Suprapubic skin (tissue), 4 donors: ENCODE results near the gene EIF2S1. TPM values are rescaled to one million over a fixed set of nuclear protein-coding genes. Genes with fewer than 3 reads are reported as not detected.
A peak's percentile ranks its signal among the peaks of the same experiment; 100 is the strongest.
"Not testable (repeated sequence)": the region's sequence is repeated elsewhere in the genome, so short reads cannot be mapped to it uniquely, and the experiment has no call there.

Experiments
- DNase-seq, 2 donors: peaks; one replicate each; pipeline ENCODE4 v3.0.0-alpha.2; 2019; ENCODE audit warnings: low spot score in 2 of 2
- H3K27ac ChIP-seq: fragments of 200-600 bp; sonication (generic); one replicate; pipeline ENCODE4 v1.5.1; 2019
- H3K27me3 ChIP-seq: fragments of 200-600 bp; sonication (generic); one replicate; pipeline ENCODE4 v1.5.1; 2019
- H3K36me3 ChIP-seq: fragments of 200-600 bp; sonication (generic); one replicate; pipeline ENCODE4 v1.5.1; 2019
- H3K4me1 ChIP-seq: fragments of 200-600 bp; sonication (generic); one replicate; pipeline ENCODE4 v1.5.1; 2019
- H3K4me3 ChIP-seq: fragments of 200-600 bp; sonication (generic); one replicate; pipeline ENCODE4 v1.5.1; 2019; ENCODE audit warnings: mild to moderate bottlenecking
- H3K9me3 ChIP-seq: fragments of 200-600 bp; sonication (generic); one replicate; pipeline ENCODE4 v1.5.1; 2019
- EP300 ChIP-seq: sonication (generic); formaldehyde crosslinking; IDR thresholded peaks from one replicate; pipeline ENCODE4 v1.6.1; 2017; ENCODE audit warnings: antibody characterized with exemption
- POLR2A ChIP-seq, 2 donors: fragments of 450-650 bp; IDR thresholded peaks; one replicate each; pipeline ENCODE4 v1.6.1; 2017; ENCODE audit warnings: antibody characterized with exemption in 2 of 2, mild to moderate bottlenecking in 2 of 2, moderate library complexity in 2 of 2
- POLR2AphosphoS5 ChIP-seq, 3 donors: sonication (generic); formaldehyde crosslinking; IDR thresholded peaks; one replicate each; pipeline ENCODE4 v1.6.1; 2017; ENCODE audit warnings: antibody characterized with exemption in 3 of 3
- WGBS: methylation state at CpG from one replicate; pipeline ENCODE4 v1.1.5; 2018; 5-methylcytosine and 5-hydroxymethylcytosine counted together
- total RNA-seq, 4 donors: library from RNA; depleted of rRNA; stranded (reverse); fragments of >200 nt; gene quantifications; one replicate each; pipeline ENCODE4 v1.1.0, GENCODE V29; 2016
- TF ChIP-seq, protein P1 (sequence below), 2 donors: fragments of 200-600 bp in 1 of 2; fragments of 450-650 bp in 1 of 2; sonication (generic) in 1 of 2; IDR thresholded peaks; one replicate each; pipeline ENCODE4 v1.5.1; 2016 to 2019; ENCODE audit warnings: antibody characterized with exemption in 2 of 2, mild to moderate bottlenecking in 1 of 2, moderate library complexity in 1 of 2

The EIF2S1 gene
- total RNA-seq: 10 to 100 TPM; 54.1 to 89.9 (median 60.1) TPM

- peak; percentile 99 for DNase-seq
- no peaks in the 10 kb centered on the region for H3K27me3 ChIP-seq
- peaks cover 67% of the 10 kb centered on the region for H3K4me1 ChIP-seq
- H3K4me3 ChIP-seq: peak within 1 kb of the TSS; percentile 91
- H3K9me3 ChIP-seq: no peaks in the 10 kb centered on the region
- under 1% methylated on average over 40 of the region's 47 CpGs for WGBS
- peak within 1 kb of the TSS; percentile 94 for H3K27ac ChIP-seq
- TF ChIP-seq POLR2A (IDR thresholded peaks at IDR 0.05) (peak; percentile 56 to 74), POLR2AphosphoS5 (IDR thresholded peaks at IDR 0.05) (peak; percentile 6 to 71 (median 50)), EP300 (no peak)
- TF ChIP-seq, protein P1, sequence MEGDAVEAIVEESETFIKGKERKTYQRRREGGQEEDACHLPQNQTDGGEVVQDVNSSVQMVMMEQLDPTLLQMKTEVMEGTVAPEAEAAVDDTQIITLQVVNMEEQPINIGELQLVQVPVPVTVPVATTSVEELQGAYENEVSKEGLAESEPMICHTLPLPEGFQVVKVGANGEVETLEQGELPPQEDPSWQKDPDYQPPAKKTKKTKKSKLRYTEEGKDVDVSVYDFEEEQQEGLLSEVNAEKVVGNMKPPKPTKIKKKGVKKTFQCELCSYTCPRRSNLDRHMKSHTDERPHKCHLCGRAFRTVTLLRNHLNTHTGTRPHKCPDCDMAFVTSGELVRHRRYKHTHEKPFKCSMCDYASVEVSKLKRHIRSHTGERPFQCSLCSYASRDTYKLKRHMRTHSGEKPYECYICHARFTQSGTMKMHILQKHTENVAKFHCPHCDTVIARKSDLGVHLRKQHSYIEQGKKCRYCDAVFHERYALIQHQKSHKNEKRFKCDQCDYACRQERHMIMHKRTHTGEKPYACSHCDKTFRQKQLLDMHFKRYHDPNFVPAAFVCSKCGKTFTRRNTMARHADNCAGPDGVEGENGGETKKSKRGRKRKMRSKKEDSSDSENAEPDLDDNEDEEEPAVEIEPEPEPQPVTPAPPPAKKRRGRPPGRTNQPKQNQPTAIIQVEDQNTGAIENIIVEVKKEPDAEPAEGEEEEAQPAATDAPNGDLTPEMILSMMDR (IDR thresholded peaks at IDR 0.05): peak; percentile 86 to 97
- H3K36me3 ChIP-seq: peaks cover 6% of the 10 kb centered on the region
Measured at GRCh38 chr14:67359775-67360469, at the start of gene EIF2S1, which contains the start of gene ATP6V1D. EIF2S1 (plus strand) TSS chr14:67360328; CDS start chr14:67364768, 4,440 bp downstream. ATP6V1D (minus strand) TSS chr14:67359804; CDS start chr14:67359698, 106 bp downstream.

DNA sequence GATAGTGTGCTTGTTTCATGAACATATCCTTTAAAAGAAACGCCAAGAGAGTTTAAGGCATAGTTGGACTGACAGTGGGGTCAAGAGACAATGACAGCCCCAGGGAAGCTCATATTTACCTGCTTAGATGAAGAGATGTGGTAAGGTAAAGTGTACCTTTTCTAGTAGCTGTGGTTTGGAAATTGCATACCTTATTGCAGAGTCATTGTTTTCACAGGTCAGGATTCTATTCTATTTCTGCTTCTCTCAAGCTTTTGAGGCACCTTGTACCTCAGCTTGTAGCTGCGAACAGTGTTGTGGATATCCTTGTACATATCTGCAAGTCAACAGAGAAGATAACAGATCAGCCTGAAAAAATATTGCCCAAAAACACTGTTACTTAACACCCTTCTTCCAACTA is 48.3 kb upstream of the EIF2S1 start:
- no peak for DNase-seq
- H3K36me3 ChIP-seq: peaks cover 41% of the 10 kb centered on the region
- WGBS: 94% methylated on average over 2 of the region's 2 CpGs
- H3K4me3 ChIP-seq: no peak overlapping the region
- no peaks in the 10 kb centered on the region for H3K9me3 ChIP-seq
- TF ChIP-seq POLR2AphosphoS5 (IDR thresholded peaks at IDR 0.05) (no peak), EP300 (no peak), POLR2A (IDR thresholded peaks at IDR 0.05) (no peak)
- TF ChIP-seq, protein P1 (IDR thresholded peaks at IDR 0.05): no peak
- H3K27ac ChIP-seq: no peak overlapping the region
- no peaks in the 10 kb centered on the region for H3K27me3 ChIP-seq
- no peaks in the 10 kb centered on the region for H3K4me1 ChIP-seq

DNA sequence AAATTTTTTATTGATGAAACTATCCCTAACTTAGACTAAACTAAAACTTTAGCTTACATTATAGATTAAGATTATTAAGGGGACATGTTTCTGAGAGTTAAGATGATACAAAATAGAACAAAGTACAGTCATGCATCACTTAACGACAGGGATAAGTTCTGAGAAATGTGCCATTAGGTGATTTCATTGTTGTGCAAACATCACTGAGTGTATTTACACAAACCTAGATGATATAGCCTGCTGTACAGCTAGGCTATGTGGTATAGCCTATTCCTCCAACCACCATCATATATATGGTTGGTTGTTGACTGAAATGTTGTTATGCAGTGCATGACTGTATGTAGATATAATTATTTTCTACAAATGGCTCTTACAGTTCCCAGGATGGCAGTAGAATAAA is 47.0 kb upstream of the EIF2S1 start:
- Histone ChIP-seq H3K4me1 (no peaks in the 10 kb centered on the region), H3K27ac (no peak overlapping the region), H3K9me3 (no peaks in the 10 kb centered on the region), H3K36me3 (peaks cover 48% of the 10 kb centered on the region), H3K4me3 (no peak overlapping the region), H3K27me3 (no peaks in the 10 kb centered on the region)
- 85% methylated on average over 1 of the region's 1 CpG for WGBS
- TF ChIP-seq, protein P1 (IDR thresholded peaks at IDR 0.05): no peak
- TF ChIP-seq POLR2AphosphoS5 (IDR thresholded peaks at IDR 0.05): no peak
- no peak for TF ChIP-seq EP300
- no peak for TF ChIP-seq POLR2A (IDR thresholded peaks at IDR 0.05)
- no peak for DNase-seq

DNA sequence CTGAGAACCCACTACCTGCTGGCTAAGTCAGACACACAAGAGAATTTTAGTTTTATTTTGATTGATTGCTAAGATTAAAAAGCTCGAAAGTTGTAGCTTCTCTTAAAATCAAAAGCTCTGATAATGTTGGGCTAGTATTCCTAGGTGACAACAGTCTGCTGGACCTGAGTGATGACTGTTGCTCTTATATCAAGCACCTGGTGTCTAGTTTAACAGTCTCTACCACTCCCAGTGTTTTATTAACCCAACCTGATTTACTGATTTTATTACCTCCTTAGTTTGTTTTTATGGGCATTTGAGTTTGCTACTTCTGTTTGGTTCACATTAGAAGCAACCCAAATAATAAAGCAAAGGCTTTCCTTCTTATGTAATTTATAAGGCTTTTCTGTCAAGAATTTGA is 42.3 kb upstream of the EIF2S1 start:
- DNase-seq: no peak
- H3K27ac ChIP-seq: no peak overlapping the region

GRCh38 chr14:67319142-67319541 is 41.0 kb upstream of the EIF2S1 start:
- Histone ChIP-seq H3K27ac (no peak overlapping the region), H3K4me3 (no peak overlapping the region), H3K36me3 (peaks cover 72% of the 10 kb centered on the region), H3K27me3 (no peaks in the 10 kb centered on the region), H3K9me3 (no peaks in the 10 kb centered on the region), H3K4me1 (no peaks in the 10 kb centered on the region)
- TF ChIP-seq POLR2A (IDR thresholded peaks at IDR 0.05): no peak
- no peak for DNase-seq

More for the DNA sequence above, 42.3 kb upstream of the EIF2S1 start:
- WGBS: 69% methylated on average over 1 of the region's 1 CpG
- Histone ChIP-seq H3K36me3 (peaks cover 70% of the 10 kb centered on the region), H3K4me3 (no peak overlapping the region), H3K4me1 (no peaks in the 10 kb centered on the region), H3K27me3 (no peaks in the 10 kb centered on the region), H3K9me3 (no peaks in the 10 kb centered on the region)
- TF ChIP-seq POLR2AphosphoS5 (IDR thresholded peaks at IDR 0.05): no peak
- TF ChIP-seq, protein P1 (IDR thresholded peaks at IDR 0.05): no peak
- TF ChIP-seq POLR2A (IDR thresholded peaks at IDR 0.05): no peak
- TF ChIP-seq EP300: no peak

GRCh38 chr14:67329666-67330065 is 30.5 kb upstream of the EIF2S1 start:
- peaks cover 50% of the 10 kb centered on the region for H3K36me3 ChIP-seq
- DNase-seq, H3K27me3 ChIP-seq, H3K4me1 ChIP-seq, H3K4me3 ChIP-seq, H3K9me3 ChIP-seq, H3K27ac ChIP-seq: not testable (repeated sequence)
- WGBS: 98% methylated on average over 4 of the region's 4 CpGs
